ENCODE measurements around the gene FBXO31. TPM values are rescaled to one million over a fixed set of nuclear protein-coding genes. Genes with fewer than 3 reads are reported as not detected.

Gene FBXO31
- total and polyA plus RNA-seq, 2 experiments from 2014 or later = 16.5 to 28.9 TPM

DNA sequence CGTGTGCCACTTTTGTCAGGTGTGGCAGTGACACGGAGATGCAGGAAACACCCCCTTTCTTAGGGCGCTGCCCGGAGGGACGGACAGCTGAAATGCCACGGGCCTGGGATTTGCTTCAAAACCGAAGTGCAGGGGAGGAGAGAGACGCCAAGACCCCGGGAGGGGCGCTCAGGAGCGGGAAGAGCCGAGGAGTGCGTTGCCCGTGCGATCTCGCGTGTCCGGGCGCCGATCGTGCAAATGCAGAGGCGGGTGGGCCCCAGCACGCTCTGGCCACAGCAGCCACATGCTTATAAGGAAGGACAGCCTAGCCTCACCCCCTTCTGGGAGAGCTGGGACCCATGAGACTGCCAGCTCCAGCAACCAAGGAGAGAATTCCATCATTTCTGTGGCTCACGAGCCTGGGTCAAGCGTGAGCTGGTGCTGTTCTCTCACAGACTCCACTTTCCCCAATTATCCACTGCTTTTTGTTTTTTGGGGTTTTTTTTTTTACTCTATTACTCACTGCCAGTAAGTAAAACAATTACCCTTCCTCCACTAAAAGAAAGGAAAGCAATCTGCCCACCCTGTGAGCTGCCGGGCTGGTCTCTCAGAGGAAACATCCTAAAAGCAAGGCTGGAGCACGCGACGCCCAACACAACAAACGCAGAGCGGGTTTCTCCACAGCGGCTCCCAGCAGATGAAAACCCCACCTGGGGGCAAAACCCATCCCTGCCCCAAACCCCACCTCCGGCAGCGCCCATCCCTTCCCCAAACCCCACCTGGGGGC, 39.2 kb downstream of the FBXO31 start:
- H3K27ac ChIP-seq = no peak overlapping the region
- no peaks in the 10 kb centered on the region for H3K9me2 ChIP-seq (replicated peaks; ENCODE audit: insufficient read depth)
- peaks cover 3% of the 10 kb centered on the region for H3K79me2 ChIP-seq
- H4K20me1 ChIP-seq (ENCODE audit: insufficient read depth, poor library complexity, severe bottlenecking) = no peaks in the 10 kb centered on the region
- no peak overlapping the region for H2AFZ ChIP-seq
- H3K36me3 ChIP-seq (replicated peaks; ENCODE audit: insufficient read depth, low read depth) = no peaks in the 10 kb centered on the region
- H3K27me3 ChIP-seq = no peaks in the 10 kb centered on the region
- TF ChIP-seq, protein P1, sequence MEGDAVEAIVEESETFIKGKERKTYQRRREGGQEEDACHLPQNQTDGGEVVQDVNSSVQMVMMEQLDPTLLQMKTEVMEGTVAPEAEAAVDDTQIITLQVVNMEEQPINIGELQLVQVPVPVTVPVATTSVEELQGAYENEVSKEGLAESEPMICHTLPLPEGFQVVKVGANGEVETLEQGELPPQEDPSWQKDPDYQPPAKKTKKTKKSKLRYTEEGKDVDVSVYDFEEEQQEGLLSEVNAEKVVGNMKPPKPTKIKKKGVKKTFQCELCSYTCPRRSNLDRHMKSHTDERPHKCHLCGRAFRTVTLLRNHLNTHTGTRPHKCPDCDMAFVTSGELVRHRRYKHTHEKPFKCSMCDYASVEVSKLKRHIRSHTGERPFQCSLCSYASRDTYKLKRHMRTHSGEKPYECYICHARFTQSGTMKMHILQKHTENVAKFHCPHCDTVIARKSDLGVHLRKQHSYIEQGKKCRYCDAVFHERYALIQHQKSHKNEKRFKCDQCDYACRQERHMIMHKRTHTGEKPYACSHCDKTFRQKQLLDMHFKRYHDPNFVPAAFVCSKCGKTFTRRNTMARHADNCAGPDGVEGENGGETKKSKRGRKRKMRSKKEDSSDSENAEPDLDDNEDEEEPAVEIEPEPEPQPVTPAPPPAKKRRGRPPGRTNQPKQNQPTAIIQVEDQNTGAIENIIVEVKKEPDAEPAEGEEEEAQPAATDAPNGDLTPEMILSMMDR (IDR thresholded peaks at IDR 0.05; ENCODE audit: poor library complexity) = no peak
- TF ChIP-seq EZH2 (IDR thresholded peaks at IDR 0.05; ENCODE audit: borderline replicate concordance) = no peak
- no peak for TF ChIP-seq EZH2phosphoT487 (IDR thresholded peaks at IDR 0.05; ENCODE audit: low read depth, severe bottlenecking, unreplicated experiment)
- 96% methylated on average over 22 of the region's 34 CpGs for WGBS (ENCODE audit: low lambda C conversion rate, missing lambda C conversion rate)
- H3K4me1 ChIP-seq (ENCODE audit: insufficient read depth) = no peaks in the 10 kb centered on the region
- H3K9me3 ChIP-seq (ENCODE audit: low read depth) = no peaks in the 10 kb centered on the region
- no peak overlapping the region for H3K4me3 ChIP-seq
- no peak for DNase-seq (ENCODE audit: low spot score)
- no peak overlapping the region for H3K4me2 ChIP-seq

DNA sequence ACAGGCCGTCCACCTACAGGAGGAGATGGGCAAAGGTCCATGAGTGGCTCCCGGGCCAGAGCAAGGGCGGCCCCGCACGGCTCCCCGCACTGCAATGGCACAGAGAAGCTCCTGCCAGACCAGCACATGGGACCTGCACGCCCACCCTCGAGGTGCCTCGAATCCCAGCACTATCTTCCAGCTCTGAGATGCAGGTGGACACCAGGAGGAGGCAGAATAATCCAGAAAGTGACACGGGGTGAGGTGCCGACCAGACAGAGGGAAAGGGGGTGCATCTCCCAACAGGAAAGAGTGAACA, 39.9 kb downstream of the FBXO31 start:
- no peaks in the 10 kb centered on the region for H3K9me3 ChIP-seq (ENCODE audit: low read depth)
- no peaks in the 10 kb centered on the region for H3K36me3 ChIP-seq (replicated peaks; ENCODE audit: insufficient read depth, low read depth)
- H3K79me2 ChIP-seq = peaks cover 3% of the 10 kb centered on the region
- TF ChIP-seq EZH2phosphoT487 (IDR thresholded peaks at IDR 0.05; ENCODE audit: low read depth, severe bottlenecking, unreplicated experiment) = no peak
- TF ChIP-seq, protein P1 (IDR thresholded peaks at IDR 0.05; ENCODE audit: poor library complexity) = no peak
- TF ChIP-seq EZH2 (IDR thresholded peaks at IDR 0.05; ENCODE audit: borderline replicate concordance) = no peak
- H3K27me3 ChIP-seq = no peaks in the 10 kb centered on the region
- H3K4me3 ChIP-seq = no peak overlapping the region
- no peaks in the 10 kb centered on the region for H3K4me1 ChIP-seq (ENCODE audit: insufficient read depth)
- no peak overlapping the region for H3K4me2 ChIP-seq
- DNase-seq (ENCODE audit: low spot score) = no peak
- no peak overlapping the region for H3K27ac ChIP-seq
- H4K20me1 ChIP-seq (ENCODE audit: insufficient read depth, poor library complexity, severe bottlenecking) = no peaks in the 10 kb centered on the region
- H2AFZ ChIP-seq = no peak overlapping the region
- WGBS (ENCODE audit: low lambda C conversion rate, missing lambda C conversion rate) = 97% methylated on average over 11 of the region's 11 CpGs
- no peaks in the 10 kb centered on the region for H3K9me2 ChIP-seq (replicated peaks; ENCODE audit: insufficient read depth)

DNA sequence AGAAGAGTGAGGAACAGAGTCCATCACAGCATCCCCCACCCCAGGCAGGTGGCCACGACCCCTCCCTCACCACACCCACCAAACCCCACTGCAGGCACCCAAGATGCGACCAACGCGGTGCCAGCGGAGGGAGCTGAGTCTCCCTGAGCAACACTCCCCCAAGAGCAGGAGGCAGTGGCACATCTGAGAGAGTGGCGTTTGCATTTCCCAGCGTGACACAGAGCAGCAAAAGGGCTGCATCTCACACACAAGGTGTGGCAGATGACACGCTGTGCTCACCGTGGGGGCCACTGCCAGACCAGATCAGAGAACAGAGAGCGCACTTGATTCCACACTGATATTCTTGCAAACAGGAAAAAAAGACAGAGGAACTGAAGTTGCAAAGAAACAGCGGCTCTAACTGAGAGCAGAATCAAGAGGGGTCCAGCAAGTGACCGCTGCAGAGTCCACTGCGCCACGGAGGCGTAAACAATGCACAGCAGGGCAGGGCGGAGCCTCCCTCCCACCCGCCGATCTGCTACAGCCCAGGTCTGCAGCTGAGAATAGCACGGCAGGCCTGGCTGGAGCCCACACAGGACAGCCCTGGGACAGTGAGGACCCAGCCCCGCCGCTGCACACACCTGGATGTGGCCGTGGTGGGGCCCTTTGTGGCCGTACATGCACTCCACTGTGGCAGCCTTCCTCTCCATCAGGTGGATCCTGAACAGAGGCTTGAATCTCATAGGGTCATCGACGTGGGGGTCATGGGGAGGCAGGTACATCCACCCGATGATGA, 40.4 kb downstream of the FBXO31 start:
- peaks cover 3% of the 10 kb centered on the region for H3K79me2 ChIP-seq

More for the DNA sequence above, 40.4 kb downstream of the FBXO31 start:
- no peaks in the 10 kb centered on the region for H3K9me2 ChIP-seq (replicated peaks; ENCODE audit: insufficient read depth)
- H4K20me1 ChIP-seq (ENCODE audit: insufficient read depth, poor library complexity, severe bottlenecking) = no peaks in the 10 kb centered on the region
- 93% methylated on average over 26 of the region's 26 CpGs for WGBS (ENCODE audit: low lambda C conversion rate, missing lambda C conversion rate)
- H3K4me3 ChIP-seq = no peak overlapping the region
- H2AFZ ChIP-seq = no peak overlapping the region
- H3K4me2 ChIP-seq = no peak overlapping the region
- H3K9me3 ChIP-seq (ENCODE audit: low read depth) = no peaks in the 10 kb centered on the region
- H3K27me3 ChIP-seq = no peaks in the 10 kb centered on the region
- DNase-seq (ENCODE audit: low spot score) = no peak
- H3K27ac ChIP-seq = no peak overlapping the region
- H3K4me1 ChIP-seq (ENCODE audit: insufficient read depth) = no peaks in the 10 kb centered on the region
- TF ChIP-seq, protein P1 (IDR thresholded peaks at IDR 0.05; ENCODE audit: poor library complexity) = no peak
- TF ChIP-seq EZH2phosphoT487 (IDR thresholded peaks at IDR 0.05; ENCODE audit: low read depth, severe bottlenecking, unreplicated experiment) = no peak
- no peak for TF ChIP-seq EZH2 (IDR thresholded peaks at IDR 0.05; ENCODE audit: borderline replicate concordance)
- H3K36me3 ChIP-seq (replicated peaks; ENCODE audit: insufficient read depth, low read depth) = no peaks in the 10 kb centered on the region
